ENCODE measurements around the gene AOPEP. TPM values are rescaled to one million over a fixed set of nuclear protein-coding genes. Genes with fewer than 3 reads are reported as not detected.

AOPEP gene
- total and polyA plus RNA-seq, 2 of the 13 experiments (the other 11 are each of a cell fraction or from before 2014, with no cell fraction given): 22.2 to 41.6 TPM

DNA sequence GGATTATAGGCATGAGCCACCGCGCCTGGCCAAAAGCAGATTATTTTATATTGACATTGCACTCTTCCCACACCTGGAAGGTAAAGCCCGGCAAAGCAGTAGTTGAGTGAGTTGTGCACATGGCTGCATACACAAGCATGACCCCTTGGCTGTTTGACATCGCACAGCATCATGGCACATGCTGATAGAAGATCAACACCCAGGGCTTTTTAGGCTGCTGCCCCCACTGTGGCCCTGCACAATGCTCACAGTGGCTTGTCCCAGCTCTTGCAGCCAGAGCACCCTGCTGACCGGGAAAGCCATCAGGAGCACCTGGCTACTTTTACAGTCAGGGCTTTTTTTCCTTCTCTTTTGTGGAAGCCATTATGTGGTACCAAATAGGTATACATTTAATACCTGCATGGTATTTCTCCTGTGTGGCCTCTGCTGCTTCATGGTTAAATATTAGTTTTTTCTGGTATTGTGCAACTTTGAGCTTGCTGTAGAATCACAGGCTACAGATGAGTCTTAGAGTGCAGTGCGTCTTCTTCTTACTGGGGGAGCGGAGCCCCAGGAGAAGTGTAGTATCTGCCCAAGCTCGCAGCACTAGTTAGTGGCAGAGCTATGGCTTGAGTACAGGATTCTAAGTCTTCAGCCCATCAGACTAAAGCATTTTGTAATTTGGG lies 264.5 kb downstream of the AOPEP start (continued):
- TF ChIP-seq, protein P1, sequence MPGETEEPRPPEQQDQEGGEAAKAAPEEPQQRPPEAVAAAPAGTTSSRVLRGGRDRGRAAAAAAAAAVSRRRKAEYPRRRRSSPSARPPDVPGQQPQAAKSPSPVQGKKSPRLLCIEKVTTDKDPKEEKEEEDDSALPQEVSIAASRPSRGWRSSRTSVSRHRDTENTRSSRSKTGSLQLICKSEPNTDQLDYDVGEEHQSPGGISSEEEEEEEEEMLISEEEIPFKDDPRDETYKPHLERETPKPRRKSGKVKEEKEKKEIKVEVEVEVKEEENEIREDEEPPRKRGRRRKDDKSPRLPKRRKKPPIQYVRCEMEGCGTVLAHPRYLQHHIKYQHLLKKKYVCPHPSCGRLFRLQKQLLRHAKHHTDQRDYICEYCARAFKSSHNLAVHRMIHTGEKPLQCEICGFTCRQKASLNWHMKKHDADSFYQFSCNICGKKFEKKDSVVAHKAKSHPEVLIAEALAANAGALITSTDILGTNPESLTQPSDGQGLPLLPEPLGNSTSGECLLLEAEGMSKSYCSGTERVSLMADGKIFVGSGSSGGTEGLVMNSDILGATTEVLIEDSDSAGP (CRISPR knock-in tag; IDR thresholded peaks at IDR 0.05; ENCODE audit: borderline replicate concordance): no peak; the same call in 1 of the 2 replicates
- TF ChIP-seq ZNF563 (CRISPR knock-in tag; IDR thresholded peaks at IDR 0.05) (no peak), SCMH1 (CRISPR knock-in tag; IDR thresholded peaks at IDR 0.05; ENCODE audit: borderline replicate concordance) (no peak), SRF (IDR thresholded peaks at IDR 0.05; ENCODE audit: low read depth, low read length) (no peak), ZSCAN21 (CRISPR knock-in tag; IDR thresholded peaks at IDR 0.05; ENCODE audit: borderline replicate concordance) (no peak), NBN (conservative IDR thresholded peaks at IDR 0.05) (no peak), EHMT2 (IDR thresholded peaks at IDR 0.05; ENCODE audit: borderline replicate concordance, low read depth, low read length) (no peak), HNRNPLL (IDR thresholded peaks at IDR 0.05; ENCODE audit: low read depth, low read length, poor library complexity, severe bottlenecking) (no peak), SRSF9 (IDR thresholded peaks at IDR 0.05; ENCODE audit: borderline replicate concordance, insufficient read depth, low read depth, low read length, poor library complexity, severe bottlenecking) (no peak), SSRP1 (CRISPR knock-in tag; IDR thresholded peaks at IDR 0.05) (no peak), MYC (CRISPR knock-in tag; IDR thresholded peaks at IDR 0.05; ENCODE audit: borderline replicate concordance) (peak; percentile 48; the same call in 1 of the 2 replicates), MEIS2 (CRISPR knock-in tag; IDR thresholded peaks at IDR 0.05) (no peak), EEA1 (CRISPR knock-in tag; IDR thresholded peaks at IDR 0.05; ENCODE audit: borderline replicate concordance) (no peak), ISX (CRISPR knock-in tag; conservative IDR thresholded peaks at IDR 0.05) (no peak), ZNF766 (CRISPR knock-in tag; IDR thresholded peaks at IDR 0.05; ENCODE audit: borderline replicate concordance) (no peak), CEBPB (IDR thresholded peaks at IDR 0.05; ENCODE audit: borderline replicate concordance, low read depth, low read length) (peak; percentile 93)
- TF ChIP-seq, protein P2, sequence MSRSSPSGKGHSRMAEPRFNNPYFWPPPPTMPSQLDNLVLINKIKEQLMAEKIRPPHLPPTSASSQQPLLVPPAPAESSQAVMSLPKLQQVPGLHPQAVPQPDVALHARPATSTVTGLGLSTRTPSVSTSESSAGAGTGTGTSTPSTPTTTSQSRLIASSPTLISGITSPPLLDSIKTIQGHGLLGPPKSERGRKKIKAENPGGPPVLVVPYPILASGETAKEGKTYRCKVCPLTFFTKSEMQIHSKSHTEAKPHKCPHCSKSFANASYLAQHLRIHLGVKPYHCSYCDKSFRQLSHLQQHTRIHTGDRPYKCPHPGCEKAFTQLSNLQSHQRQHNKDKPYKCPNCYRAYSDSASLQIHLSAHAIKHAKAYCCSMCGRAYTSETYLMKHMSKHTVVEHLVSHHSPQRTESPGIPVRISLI (CRISPR knock-in tag; IDR thresholded peaks at IDR 0.05; ENCODE audit: borderline replicate concordance): peak; percentile 48; the same call in 1 of the 2 replicates
- TF ChIP-seq, protein P3, sequence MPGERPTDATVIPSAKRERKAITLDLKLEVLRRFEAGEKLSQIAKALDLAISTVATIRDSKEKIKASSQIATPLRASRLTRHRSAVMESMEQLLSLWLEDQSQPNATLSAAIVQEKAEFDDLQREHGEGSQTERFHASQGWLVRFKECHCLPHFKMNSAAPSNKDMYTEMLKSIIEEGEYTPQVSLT (CRISPR knock-in tag; IDR thresholded peaks at IDR 0.05; ENCODE audit: borderline replicate concordance, low read depth): no peak
- TF ChIP-seq, protein P4, sequence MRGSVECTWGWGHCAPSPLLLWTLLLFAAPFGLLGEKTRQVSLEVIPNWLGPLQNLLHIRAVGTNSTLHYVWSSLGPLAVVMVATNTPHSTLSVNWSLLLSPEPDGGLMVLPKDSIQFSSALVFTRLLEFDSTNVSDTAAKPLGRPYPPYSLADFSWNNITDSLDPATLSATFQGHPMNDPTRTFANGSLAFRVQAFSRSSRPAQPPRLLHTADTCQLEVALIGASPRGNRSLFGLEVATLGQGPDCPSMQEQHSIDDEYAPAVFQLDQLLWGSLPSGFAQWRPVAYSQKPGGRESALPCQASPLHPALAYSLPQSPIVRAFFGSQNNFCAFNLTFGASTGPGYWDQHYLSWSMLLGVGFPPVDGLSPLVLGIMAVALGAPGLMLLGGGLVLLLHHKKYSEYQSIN (CRISPR knock-in tag; IDR thresholded peaks at IDR 0.05; ENCODE audit: borderline replicate concordance): no peak
- TF ChIP-seq, protein P5, sequence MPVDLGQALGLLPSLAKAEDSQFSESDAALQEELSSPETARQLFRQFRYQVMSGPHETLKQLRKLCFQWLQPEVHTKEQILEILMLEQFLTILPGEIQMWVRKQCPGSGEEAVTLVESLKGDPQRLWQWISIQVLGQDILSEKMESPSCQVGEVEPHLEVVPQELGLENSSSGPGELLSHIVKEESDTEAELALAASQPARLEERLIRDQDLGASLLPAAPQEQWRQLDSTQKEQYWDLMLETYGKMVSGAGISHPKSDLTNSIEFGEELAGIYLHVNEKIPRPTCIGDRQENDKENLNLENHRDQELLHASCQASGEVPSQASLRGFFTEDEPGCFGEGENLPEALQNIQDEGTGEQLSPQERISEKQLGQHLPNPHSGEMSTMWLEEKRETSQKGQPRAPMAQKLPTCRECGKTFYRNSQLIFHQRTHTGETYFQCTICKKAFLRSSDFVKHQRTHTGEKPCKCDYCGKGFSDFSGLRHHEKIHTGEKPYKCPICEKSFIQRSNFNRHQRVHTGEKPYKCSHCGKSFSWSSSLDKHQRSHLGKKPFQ (CRISPR knock-in tag; IDR thresholded peaks at IDR 0.05; ENCODE audit: insufficient replicate concordance): no peak
- TF ChIP-seq, protein P6, sequence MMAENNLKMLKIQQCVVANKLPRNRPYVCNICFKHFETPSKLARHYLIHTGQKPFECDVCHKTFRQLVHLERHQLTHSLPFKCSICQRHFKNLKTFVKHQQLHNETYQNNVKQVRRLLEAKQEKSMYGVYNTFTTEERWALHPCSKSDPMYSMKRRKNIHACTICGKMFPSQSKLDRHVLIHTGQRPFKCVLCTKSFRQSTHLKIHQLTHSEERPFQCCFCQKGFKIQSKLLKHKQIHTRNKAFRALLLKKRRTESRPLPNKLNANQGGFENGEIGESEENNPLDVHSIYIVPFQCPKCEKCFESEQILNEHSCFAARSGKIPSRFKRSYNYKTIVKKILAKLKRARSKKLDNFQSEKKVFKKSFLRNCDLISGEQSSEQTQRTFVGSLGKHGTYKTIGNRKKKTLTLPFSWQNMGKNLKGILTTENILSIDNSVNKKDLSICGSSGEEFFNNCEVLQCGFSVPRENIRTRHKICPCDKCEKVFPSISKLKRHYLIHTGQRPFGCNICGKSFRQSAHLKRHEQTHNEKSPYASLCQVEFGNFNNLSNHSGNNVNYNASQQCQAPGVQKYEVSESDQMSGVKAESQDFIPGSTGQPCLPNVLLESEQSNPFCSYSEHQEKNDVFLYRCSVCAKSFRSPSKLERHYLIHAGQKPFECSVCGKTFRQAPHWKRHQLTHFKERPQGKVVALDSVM (CRISPR knock-in tag; IDR thresholded peaks at IDR 0.05): no peak
